KMS-11 (cell line): Measurements from ENCODE around the gene DENND1A.

Experiments used
- H2AFZ ChIP-seq: fragments of 200-600 bp; sonication (generic); 2 replicates; pipeline ENCODE4 v1.6.1; 2016; ENCODE audit warnings: antibody characterized with exemption, mixed run types, low read depth
- H3K27ac ChIP-seq: fragments of 200-600 bp; sonication (generic); 2 replicates; pipeline ENCODE4 v1.6.1; 2016; ENCODE audit warnings: mild to moderate bottlenecking, mixed run types
- H3K27me3 ChIP-seq: fragments of 200-600 bp; sonication (generic); 2 replicates; pipeline ENCODE4 v1.6.1; 2017; ENCODE audit warnings: mild to moderate bottlenecking, low read depth, mixed run types, moderate library complexity; ENCODE audit not compliant: insufficient read depth
- H3K36me3 ChIP-seq: fragments of 200-600 bp; sonication (generic); 2 replicates; pipeline ENCODE4 v1.6.1; 2017; ENCODE audit warnings: mild to moderate bottlenecking, mixed run types; ENCODE audit not compliant: insufficient read depth
- H3K4me1 ChIP-seq: fragments of 200-600 bp; sonication (generic); 2 replicates; pipeline ENCODE4 v1.6.1; 2016; ENCODE audit warnings: mild to moderate bottlenecking, low read depth, mixed run types; ENCODE audit not compliant: poor library complexity, severe bottlenecking
- H3K4me2 ChIP-seq: fragments of 200-600 bp; sonication (generic); 2 replicates; pipeline ENCODE4 v1.7.0; 2016; ENCODE audit warnings: mild to moderate bottlenecking, mixed run types
- H3K4me3 ChIP-seq: fragments of 200-600 bp; sonication (generic); IDR thresholded peaks from 2 replicates; pipeline ENCODE4 v1.6.1; 2017; ENCODE audit warnings: low read depth, low read length, mixed read lengths; ENCODE audit not compliant: insufficient read depth
- H3K79me2 ChIP-seq: fragments of 200-600 bp; sonication (generic); 2 replicates; pipeline ENCODE4 v1.6.1; 2016; ENCODE audit warnings: low read depth, mixed run types; ENCODE audit not compliant: insufficient read depth
- H3K9ac ChIP-seq: fragments of 200-600 bp; sonication (generic); 2 replicates; pipeline ENCODE4 v1.6.1; 2016; ENCODE audit warnings: mild to moderate bottlenecking, mixed run types
- H4K20me1 ChIP-seq: fragments of 200-600 bp; sonication (generic); 2 replicates; pipeline ENCODE4 v1.6.1; 2016; ENCODE audit warnings: mild to moderate bottlenecking, mixed run types; ENCODE audit not compliant: insufficient read depth
- CTCF ChIP-seq: fragments of 200-600 bp; sonication (generic); conservative IDR thresholded peaks from 2 replicates; pipeline ENCODE4 v1.6.1; 2017; ENCODE audit warnings: low read depth, mild to moderate bottlenecking, antibody characterized with exemption, low read length, moderate library complexity, mixed read lengths

The DENND1A gene

DNA sequence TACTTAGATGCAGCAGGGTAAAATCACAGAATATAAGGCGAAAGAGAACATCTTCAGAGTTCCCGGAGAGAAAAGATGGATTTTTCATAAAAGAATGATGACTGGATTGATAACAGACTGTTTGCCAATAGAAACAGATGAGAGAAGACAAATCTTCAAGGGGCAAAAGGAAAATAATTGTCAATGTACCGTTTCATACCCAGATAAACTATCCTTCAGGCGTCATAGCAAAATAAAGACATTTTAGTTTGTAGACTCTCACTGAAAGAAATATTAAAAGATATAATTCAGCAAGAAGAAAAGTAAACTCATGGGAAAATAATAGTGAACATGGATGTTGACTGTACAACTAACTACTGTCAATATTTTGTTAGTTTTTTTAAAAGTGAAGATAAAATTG is 399.7 kb downstream of the DENND1A start:
- Histone ChIP-seq H3K27me3 (no peaks in the 10 kb centered on the region), H3K4me1 (no peaks in the 10 kb centered on the region), H3K27ac (no peak overlapping the region), H3K9ac (no peak overlapping the region), H3K4me2 (no peak overlapping the region), H2AFZ (no peak overlapping the region), H3K36me3 (no peaks in the 10 kb centered on the region), H3K79me2 (no peaks in the 10 kb centered on the region), H3K4me3 (no peak overlapping the region), H4K20me1 (no peaks in the 10 kb centered on the region)
- no peak for TF ChIP-seq CTCF

- Histone ChIP-seq H3K4me2 (no peak overlapping the region), H4K20me1 (no peaks in the 10 kb centered on the region), H3K4me3 (no peak overlapping the region), H3K27me3 (no peaks in the 10 kb centered on the region), H2AFZ (no peak overlapping the region), H3K4me1 (no peaks in the 10 kb centered on the region), H3K36me3 (no peaks in the 10 kb centered on the region), H3K79me2 (no peaks in the 10 kb centered on the region), H3K9ac (no peak overlapping the region), H3K27ac (no peak overlapping the region)
- no peak for TF ChIP-seq CTCF
Measured at GRCh38 chr9:123528501-123528900, 401.4 kb downstream of the DENND1A start.

GRCh38 chr9:123527981-123528380 is 401.9 kb downstream of the DENND1A start:
- no peaks in the 10 kb centered on the region for H3K79me2 ChIP-seq
- no peaks in the 10 kb centered on the region for H4K20me1 ChIP-seq
- TF ChIP-seq CTCF = no peak
- H3K4me2 ChIP-seq = no peak overlapping the region
- H3K4me1 ChIP-seq = no peaks in the 10 kb centered on the region
- H3K9ac ChIP-seq = no peak overlapping the region
- no peaks in the 10 kb centered on the region for H3K27me3 ChIP-seq
- no peak overlapping the region for H3K27ac ChIP-seq
- no peaks in the 10 kb centered on the region for H3K36me3 ChIP-seq
- no peak overlapping the region for H2AFZ ChIP-seq
- no peak overlapping the region for H3K4me3 ChIP-seq

- H3K36me3 ChIP-seq = no peaks in the 10 kb centered on the region
- H4K20me1 ChIP-seq = no peaks in the 10 kb centered on the region
- no peak overlapping the region for H3K4me3 ChIP-seq
- H3K27me3 ChIP-seq = no peaks in the 10 kb centered on the region
- H3K4me1 ChIP-seq = no peaks in the 10 kb centered on the region
- H2AFZ ChIP-seq = no peak overlapping the region
- no peak overlapping the region for H3K27ac ChIP-seq
- H3K4me2 ChIP-seq = no peak overlapping the region
- TF ChIP-seq CTCF = no peak
- H3K9ac ChIP-seq = no peak overlapping the region
- H3K79me2 ChIP-seq = no peaks in the 10 kb centered on the region
Measured at GRCh38 chr9:123525957-123526356, 404.0 kb downstream of the DENND1A start.

DNA sequence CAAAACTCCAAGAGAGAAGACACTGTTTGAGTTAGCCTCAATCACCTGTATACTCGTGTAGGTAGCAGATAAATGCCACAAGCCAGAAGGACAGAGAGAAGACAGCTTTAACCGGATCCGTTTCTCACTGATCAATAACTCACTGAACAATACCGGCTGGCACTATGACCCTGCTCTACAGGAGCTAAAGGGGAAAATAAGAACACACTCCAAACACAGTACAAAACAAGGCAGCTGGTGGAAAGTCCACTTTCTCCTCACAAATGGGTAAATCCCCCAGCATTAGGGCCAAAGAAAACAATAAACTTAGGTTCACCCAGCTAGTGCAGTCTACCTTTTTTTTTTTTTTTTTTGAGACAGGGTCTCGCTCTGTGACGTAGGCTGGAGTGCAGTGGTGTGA is 404.5 kb downstream of the DENND1A start:
- no peak overlapping the region for H3K9ac ChIP-seq
- H3K27ac ChIP-seq = no peak overlapping the region
- H3K4me1 ChIP-seq = no peaks in the 10 kb centered on the region
- no peak overlapping the region for H3K4me3 ChIP-seq
- H3K27me3 ChIP-seq = no peaks in the 10 kb centered on the region
- TF ChIP-seq CTCF = no peak
- H2AFZ ChIP-seq = no peak overlapping the region
- H4K20me1 ChIP-seq = no peaks in the 10 kb centered on the region
- H3K79me2 ChIP-seq = no peaks in the 10 kb centered on the region
- H3K4me2 ChIP-seq = no peak overlapping the region
- no peaks in the 10 kb centered on the region for H3K36me3 ChIP-seq
